Suppressor macrophage (primary cell): ENCODE results near the gene ZMYND11.
"Not testable (repeated sequence)": the region's sequence is repeated elsewhere in the genome, so short reads cannot be mapped to it uniquely, and the experiment has no call there.

ENCODE experiments used
- DNase-seq, 4 experiments: peaks; one replicate each; pipeline ENCODE4 v3.0.0-alpha.2; 2020 to 2022

ZMYND11 gene

DNA sequence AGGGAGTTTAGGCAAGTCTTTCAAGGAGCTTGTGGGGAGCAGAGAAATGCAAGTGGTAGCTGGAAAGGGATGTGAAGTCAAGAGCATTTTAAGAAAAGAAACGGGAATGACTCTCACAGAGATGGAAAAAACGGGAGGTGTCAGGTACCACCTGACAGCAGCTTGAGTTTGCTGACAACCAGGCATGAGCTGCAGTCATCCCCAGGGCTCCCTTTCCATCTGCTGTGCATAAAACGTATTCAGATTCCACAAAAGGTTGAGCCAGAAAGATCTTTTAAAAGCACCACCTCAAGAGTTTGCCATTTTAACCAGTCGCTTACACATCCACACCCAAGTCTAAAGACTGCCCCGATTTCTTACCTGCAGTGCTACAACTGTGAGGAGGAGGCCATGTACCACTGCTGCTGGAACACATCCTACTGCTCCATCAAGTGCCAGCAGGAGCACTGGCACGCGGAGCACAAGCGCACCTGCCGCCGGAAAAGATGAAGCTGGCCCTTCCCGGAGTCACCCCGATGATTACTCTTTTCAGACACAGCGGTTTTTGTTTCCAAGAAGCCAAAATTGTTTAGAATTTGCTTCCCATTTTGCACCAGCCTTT, 116.8 kb downstream of the ZMYND11 start:
- no peak for DNase-seq

DNA sequence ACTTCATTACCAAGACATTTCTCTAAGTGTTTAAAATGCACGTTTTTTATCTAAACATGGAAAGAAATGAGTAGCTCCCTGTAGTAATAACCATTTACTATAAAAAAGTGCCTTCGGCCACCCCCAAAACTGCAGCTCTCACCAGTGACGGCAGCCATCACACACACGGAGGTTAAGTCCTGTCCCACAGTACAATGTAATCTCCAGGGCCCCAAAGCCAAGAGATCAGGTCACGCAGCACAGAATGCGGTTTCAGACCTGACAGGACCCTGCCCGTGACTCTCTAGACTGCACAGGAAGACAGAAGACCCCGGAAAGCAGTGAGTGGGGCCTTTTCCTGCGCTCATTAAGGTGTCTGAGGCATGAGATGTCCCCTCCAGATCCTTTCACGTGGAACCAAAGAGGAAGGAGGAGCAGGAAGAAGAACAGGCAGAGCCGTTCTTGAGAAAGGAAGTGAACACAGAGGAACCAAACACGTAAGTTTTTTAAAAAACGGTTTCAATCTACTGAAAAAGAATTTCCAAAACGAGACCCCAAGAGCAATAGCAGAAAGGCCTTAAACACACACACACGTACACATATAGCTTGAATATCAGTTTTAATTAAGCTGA, 125.7 kb downstream of the ZMYND11 start:
- DNase-seq, result peak in 2 of 4 experiments; percentile 13 to 32

DNA sequence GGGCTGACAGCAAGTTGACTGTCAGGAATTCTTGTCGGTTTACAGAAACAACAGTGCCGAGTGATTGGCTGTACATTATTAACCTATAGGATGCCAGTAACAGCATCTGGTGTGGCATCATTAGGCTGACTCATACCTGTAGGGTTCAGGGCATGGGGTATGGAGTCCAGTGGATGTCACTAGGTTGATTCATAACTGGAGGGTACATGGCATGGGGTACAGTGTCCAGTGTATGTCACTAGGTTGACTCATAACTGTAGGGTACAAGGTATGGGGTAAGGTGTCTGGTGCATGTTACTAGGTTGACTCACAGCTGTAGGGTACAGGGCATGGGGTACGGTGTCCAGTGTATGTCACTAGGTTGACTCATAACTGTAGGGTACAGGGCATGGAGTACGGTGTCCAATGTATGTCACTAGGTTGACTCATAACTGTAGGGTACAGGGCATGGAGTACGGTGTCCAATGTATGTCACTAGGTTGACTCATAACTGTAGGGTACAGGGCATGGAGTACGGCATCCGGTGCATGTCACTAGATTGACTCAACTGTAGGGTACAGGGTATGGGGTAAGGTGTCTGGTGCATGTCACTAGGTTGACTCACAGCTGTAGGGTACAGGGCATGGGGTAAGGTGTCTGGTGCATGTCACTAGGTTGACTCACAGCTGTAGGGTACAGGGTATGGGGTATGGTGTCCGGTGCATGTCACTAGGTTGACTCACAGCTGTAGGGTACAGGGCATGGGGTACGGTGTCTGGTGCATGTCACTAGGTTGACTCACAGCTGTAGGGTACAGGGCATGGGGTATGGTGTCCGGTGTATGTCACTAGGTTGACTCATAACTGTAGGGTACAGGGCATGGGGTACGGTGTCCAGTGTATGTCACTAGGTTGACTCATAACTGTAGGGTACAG, 129.2 kb downstream of the ZMYND11 start:
- DNase-seq, result not testable (repeated sequence)

DNA sequence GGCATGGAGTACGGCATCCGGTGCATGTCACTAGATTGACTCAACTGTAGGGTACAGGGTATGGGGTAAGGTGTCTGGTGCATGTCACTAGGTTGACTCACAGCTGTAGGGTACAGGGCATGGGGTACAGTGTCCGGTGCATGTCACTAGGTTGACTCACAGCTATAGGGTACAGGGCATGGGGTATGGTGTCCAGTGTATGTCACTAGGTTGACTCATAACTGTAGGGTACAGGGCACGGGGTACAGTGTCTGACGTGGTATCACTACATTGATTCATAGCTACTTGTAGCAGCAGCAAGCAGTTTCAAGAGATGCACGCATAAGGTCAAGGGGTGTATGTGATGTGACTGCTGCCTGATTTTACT, 129.8 kb downstream of the ZMYND11 start:
- not testable (repeated sequence) for DNase-seq

DNA sequence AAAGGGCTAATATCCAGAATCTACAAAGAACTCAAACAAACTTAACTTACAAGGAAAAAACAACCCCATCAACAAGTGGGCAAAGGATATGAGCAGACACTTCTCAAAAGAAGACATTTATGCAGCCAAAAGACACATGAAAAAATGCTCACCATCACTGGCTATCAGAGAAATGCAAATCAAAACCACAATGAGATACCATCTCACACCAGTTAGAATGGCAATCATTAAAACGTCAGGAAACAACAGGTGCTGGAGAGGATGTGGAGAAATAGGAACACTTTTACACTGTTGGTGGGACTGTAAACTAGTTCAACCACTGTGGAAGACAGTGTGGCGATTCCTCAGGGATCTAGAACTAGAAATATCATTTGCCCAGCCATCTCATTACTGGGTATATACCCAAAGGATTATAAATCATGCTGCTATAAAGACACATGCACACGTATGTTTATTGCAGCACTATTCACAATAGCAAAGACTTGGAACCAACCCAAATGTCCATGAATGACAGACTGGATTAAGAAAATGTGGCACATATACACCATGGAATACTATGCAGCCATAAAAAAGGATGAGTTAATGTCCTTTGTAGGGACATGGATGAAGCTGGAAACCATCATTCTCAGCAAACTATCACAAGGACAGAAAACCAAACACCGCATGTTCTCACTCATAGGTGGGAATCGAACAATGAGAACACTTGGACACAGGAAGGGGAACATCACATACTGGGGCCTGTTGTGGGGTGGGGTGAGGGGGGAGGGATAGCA, 130.7 kb downstream of the ZMYND11 start:
- not testable (repeated sequence) for DNase-seq

DNA sequence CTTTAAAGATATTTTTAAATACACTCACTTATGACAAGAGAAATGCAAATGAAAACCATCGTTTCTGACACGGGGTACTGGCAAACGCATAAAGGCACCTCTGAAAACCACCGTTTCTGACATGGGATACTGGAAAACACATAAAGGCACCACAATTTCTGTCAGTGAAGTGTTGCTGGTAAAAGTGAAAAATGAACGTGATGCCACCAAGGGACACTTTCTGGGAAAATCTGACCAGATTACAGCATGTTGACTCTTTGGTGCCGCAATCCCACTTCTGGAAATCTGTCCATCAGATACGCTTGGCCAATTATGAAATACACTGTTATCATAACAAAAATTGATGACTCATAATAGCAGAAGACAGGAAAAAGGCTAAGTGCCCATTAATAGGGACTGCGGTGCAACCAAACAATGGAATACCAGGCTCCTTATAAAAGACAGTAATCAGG, 131.7 kb downstream of the ZMYND11 start:
- DNase-seq, result no peak

DNA sequence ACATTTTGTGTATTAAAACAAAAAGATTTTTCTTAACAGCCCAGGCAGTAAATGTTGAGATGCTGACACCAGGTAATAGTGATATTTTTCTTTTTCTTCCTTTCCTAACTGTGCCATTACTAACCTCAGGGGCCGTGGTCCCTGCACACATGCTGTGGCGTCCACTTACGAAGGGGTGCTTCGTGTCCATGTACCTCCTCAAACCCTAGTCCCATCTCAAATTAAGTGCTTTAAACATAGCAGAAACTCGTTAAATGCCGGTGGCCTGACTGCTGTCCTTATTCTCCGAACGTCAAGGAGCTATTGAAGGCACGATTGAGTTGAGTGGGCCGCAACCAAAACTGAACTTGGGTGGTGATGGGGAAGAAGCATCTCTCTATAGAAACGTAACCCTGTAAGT, 132.4 kb downstream of the ZMYND11 start:
- no peak for DNase-seq

DNA sequence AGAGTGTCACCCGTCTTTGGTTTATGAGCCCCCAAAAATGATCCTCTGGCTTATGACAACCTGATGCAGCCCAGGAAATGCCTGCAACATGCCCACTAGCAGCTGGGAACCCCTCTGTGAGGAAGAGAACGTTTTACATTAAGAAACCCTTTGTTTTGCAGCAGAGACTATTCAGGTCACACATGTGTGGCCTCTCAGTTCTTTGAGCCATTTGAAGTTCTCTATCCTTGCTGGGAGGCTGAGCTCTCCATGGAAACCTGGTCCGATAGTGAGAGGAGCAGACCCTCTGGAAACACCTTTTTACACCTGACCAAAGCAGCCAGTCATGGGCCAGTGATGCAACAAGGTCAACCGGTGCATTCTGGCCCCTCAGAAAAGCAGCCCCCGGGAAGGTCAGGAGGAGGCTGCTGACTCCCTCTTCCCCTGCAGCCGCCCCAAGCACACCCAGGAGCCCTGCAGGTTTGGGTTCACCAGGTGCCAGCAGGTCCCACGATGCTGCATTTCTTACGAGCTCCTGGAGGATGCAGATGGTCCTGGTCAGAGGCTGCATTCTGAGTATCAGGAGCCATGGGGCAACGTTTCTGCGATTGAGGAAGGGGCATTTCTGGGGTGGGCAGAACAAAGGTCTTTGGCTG, 134.3 kb downstream of the ZMYND11 start:
- no peak for DNase-seq

DNA sequence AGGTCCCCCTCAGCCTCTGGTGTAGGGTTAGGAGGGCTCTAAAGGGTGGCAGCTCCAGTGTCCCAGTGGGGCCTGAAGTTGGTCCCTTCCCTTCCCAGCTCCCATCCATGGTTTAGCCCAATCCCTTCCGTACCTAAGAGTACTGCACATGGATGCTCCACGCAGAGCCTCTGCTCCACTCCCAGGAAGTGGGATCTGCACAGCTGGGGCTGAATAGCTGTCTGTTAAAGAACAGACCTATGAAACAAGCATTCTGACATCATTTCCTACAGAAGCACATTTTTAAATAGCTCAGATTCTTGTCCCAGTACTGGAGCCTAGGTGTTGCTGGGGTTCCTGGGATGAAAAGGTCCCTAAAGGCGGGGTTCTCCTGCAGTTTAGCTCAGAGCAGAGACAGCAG, 135.9 kb downstream of the ZMYND11 start:
- no peak for DNase-seq

DNA sequence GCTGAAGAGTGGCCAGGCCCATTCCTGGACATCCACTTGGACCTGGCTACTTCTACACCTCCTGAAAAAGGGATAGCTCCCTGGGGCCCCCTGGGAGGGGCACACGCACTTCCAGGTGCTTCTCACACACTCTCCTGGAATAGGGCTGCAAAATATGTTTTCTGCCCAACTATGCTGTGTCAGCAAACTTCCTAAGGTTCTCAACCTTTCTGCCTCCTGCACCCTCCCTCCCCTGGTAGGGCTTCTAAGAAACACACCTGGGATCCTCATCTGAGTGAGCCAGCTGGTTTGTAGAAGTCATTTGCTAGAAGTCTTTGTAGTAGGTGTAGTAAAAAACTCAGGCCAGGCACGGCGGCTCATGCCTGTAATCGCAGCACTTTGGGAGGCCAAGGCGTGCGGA, 136.5 kb downstream of the ZMYND11 start:
- DNase-seq, result no peak

DNA sequence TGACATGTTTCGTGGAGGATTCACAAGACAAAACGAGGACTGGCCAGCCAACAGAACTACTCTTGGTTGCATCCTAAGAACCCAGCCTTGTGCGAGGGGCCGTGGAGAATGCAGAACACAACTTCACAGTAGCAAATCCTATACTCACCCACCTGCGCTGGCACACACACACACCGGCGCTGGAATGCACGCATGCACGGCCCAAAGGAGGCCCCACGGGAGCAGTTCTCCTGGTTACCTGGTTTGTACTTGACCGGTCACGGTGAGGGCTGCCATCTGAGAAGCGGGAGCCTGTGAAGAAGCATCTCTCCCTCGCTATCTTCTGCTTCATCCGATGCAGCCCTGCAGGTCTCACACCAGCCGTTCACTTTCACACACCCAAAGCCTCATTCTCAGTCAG, 137.8 kb downstream of the ZMYND11 start:
- no peak for DNase-seq

DNA sequence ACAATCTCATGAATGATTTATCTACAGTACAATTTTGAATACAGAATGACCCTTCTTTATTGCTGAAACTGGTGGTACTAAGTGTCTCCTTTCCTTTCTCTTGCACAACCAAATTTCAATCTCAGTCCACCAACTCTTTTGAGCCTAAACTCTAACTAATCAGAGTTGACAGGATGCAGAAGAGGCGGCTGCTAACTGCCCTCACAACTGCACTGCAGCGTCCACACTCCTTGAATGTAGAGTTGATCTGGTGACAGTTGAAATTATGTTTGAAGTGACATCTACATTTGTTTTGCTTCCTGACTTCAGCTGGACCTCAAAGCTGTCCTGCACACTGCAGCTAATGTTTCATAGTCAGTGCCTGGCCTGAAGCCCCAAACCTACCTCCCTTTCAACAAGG, 139.6 kb downstream of the ZMYND11 start:
- DNase-seq, result no peak

DNA sequence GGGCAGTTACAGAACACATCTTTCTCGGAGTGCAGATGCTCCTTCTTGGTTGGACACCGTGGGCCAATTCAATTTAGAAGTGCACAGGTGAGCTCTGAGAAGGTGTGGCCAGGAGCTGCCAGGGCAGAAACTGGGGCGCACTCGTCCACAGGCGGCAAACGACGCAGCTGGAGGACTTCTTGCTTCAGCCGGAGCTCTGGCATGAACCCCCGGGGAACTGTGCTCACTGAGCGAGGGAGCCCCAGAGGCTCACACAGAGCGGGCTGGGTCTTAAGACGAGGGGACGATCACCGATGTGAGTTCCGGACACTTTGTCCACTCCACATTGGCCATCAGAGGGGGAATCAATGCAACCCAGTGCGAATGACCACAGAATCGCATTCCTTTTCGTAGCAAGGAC, 140.4 kb downstream of the ZMYND11 start:
- DNase-seq, result no peak

DNA sequence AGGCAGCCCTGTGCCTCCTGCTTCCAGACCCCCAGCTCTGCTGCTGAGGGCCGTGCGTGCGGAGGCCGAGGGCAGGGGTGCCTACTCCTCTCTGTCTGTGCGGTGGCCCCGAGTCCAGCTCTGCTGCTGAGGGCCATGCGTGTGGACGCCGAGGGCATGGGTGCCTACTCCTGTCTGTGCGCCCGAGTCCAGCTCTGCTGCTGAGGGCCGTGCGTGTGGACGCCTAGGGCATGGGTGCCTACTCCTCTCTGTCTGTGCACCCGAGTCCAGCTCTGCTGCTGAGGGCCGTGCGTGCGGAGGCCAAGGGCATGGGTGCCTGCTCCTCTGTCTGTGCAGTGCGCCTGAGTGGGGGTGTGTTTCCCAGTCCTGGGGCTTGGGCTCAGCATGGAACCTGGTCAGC, 142.7 kb downstream of the ZMYND11 start:
- DNase-seq, result no peak

DNA sequence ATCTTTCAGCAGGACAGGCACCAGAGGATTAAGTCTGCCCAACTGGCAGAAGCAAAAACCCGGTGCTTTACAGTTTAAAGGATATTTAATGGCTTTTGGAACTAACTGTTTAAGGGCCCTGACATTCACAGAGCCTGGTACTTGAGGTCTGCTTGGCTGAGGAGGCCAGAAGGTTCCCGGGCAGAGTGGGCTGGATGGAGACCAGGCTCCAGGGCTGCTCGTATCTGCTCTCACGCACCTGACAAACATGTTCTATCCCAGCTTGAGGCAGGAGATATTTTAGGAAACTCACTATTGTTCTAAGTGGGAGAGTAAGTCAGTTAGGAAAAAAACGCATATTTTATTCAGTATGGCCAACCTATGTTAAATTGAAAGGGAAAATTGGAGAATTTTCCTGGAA, 143.5 kb downstream of the ZMYND11 start:
- no peak for DNase-seq

DNA sequence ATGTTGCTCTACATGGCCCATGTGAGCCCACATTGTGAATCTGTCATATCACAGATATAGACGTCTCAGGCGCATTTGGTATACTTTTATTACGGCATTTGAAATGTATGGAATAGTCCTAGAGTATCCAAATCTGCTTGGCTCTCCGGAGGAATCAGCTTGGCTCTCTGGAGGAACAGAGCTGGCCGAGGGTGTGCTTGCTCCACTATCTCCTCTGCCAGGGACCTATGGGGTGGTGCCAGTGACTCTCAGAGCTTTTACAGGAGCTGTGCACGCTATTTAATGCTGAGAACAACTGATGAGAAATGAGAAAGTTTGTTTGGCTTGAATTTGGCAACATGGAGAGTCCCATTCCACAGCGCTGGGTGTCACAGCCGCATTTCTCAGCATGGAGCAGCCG, 144.0 kb downstream of the ZMYND11 start:
- DNase-seq, result no peak

DNA sequence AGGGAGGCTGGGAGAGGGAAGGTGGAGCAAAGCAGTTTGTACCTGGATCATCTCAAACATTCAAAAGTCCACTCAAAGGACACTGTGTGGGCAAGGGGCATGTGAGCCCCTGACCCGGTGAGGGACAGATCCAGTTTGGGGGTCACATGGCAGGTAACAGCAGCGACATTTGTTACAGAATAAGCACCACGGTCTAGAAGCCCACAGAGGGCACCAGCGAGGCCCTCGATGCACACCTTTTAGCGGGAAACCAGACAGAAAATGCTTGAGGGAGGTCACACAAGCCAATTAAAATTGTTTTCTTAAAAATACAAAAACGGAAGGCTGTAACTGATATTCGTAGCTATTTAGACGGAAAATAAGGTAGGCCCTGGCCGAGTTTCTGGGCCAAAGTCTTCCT, 144.4 kb downstream of the ZMYND11 start:
- no peak for DNase-seq

DNA sequence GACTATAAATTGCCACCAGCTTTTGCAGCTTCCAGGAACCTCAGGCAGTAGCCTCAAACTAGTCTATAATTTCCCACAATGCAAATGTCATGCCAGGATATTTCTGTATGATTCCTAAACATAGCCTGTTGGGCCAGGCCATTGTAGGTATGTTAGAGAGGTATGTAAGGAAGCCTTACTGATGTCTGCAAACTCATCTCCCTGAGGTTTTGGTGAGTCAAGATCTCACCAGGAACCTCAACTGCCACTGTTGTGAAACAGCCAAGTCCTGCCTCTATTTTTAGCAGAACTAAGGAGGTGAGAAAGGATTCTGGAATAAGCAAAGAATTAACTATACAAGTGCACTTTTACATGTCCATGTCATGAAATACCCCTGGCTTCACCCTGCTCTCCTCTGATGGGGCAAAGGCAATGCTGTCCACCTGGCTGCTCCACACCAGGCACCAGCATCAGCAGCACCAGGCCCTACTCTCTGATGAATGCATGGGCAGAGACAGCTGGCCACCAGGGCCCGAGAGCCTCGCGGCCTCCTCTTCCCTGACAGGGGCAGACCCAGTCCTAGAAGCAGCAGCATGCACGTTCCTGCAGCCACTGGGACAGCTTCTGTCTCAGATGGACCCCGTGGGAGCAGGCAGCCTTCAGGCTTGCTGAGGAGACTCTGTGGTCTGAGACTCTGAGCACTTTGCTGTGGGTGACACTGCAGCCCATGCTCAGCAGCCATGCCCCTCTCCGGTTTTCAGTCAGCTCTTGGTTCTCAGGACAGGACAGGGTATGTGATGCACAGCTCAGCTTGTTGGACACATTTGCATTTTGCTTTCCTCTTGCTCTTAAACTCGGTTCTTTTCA, 147.3 kb downstream of the ZMYND11 start:
- no peak for DNase-seq

DNA sequence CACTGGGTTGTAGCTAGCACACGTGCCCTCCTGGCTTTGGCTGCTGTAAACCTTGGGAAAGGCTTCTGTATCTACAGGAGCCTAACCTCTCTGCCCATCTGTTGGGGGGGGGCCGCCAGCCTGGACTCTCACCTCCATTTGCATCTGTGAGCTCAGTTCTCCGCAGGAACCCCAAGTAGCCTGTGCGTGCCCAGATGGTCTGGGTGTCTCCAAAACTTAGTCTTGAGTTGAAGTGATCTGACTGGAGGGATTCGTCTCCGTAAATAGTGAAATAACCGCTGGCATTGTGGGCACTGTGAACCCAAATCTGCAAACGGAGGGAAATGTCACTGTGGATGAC, 147.9 kb downstream of the ZMYND11 start:
- no peak for DNase-seq

DNA sequence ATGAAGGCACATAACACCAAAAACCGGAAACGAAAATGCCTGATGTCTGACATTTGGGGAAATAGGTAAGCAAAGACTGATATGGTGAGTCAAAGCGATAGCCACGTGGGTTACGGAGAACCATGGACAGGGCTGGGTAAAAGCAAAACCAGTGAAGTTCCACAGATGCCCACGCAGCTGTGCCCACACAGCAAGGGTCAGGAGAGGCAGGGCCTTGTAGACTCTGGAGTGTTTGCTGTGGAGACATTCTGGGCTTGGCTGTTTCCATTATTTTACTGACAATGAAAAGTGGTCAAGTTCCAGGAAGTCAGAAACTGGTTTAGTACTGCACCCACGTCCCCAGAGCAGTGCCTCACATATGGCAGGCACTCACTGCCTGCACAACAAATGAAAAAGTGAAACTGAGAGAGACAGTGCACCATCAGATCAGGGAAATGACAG, 148.7 kb downstream of the ZMYND11 start:
- DNase-seq, result peak in 1 of 4 experiments; percentile 7

DNA sequence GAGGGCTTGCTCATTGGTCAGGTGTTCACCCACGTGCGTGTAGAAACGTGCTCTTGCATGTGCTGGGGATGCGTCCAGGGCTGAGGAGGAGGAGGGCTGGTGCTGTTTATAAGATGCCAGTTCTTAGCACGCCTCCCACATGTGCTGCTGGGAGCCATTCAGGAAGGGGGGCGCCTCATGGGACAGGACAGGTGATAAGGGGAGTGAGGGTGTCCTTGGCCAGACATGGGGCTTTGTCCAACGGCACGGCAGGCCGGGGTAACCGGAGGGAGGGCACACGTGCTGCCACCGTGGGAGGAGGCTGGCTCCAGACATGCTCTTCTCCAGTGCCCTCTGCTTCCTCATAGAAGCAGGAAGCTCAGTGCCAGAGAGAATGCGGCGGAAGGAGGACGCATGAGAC, 150.0 kb downstream of the ZMYND11 start:
- DNase-seq, result peak in 1 of 4 experiments; percentile 7
